ENCODE measurements around the gene PPP1R26. TPM values are rescaled to one million over a fixed set of nuclear protein-coding genes. Genes with fewer than 3 reads are reported as not detected.

Gene PPP1R26
- total RNA-seq, 1 donor from 2014 or later: 10.6 TPM

- DNase-seq (ENCODE audit: low spot score): no peak
Observed at GRCh38 chr9:135487281-135488012, 7.9 kb downstream of the PPP1R26 start.

GRCh38 chr9:135488013-135488330, 8.4 kb downstream of the PPP1R26 start:
- DNase-seq (ENCODE audit: low spot score): no peak

DNA sequence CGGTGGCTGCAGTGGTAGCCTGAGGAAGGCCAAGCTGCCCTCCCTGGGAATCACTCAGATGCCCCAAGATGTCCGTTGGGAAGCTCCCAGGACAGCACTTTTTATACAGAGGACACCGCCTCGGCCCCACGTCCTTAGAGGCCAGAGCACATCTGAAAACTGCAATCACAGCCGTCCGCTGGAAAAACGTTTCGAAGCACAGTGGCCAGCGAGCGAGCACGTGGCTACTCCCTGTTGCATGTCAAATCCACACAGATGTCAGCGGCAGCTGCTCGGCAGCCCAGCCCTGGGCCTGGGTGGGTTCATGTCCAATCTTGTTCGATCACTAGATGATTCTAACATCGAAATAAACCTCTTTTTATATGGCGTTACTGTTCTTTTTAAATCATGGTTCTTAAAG, 8.9 kb downstream of the PPP1R26 start:
- no peak for DNase-seq (ENCODE audit: low spot score)

GRCh38 chr9:135489188-135489906, 9.8 kb downstream of the PPP1R26 start:
- DNase-seq (ENCODE audit: low spot score): no peak

- DNase-seq (ENCODE audit: low spot score): no peak
Observed at GRCh38 chr9:135490166-135490870, 10.7 kb downstream of the PPP1R26 start.

DNA sequence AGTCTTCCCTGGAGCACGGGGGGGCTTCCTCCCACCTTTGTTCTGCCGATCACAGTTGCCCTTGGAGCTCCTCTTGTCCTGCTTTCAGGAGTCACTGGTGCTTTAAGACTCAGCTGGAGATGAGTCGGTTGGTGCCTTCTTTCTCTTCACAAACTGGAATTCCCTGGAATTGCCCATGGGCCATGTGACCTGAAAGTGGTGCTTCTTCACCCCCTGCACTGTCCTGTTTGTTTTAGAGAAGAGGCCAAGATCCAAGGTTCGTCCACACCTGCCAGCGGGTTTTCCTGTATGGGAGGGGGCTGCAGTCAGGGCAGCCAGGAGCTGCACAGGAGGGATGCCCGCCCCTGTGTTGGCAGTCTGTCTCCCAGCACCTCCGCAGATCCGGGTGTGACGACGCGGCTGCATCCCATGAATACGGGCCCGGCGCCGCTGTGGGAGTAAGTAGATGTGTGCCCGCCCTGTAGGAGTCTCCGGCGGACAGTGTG, 11.4 kb downstream of the PPP1R26 start:
- DNase-seq (ENCODE audit: low spot score): no peak

DNA sequence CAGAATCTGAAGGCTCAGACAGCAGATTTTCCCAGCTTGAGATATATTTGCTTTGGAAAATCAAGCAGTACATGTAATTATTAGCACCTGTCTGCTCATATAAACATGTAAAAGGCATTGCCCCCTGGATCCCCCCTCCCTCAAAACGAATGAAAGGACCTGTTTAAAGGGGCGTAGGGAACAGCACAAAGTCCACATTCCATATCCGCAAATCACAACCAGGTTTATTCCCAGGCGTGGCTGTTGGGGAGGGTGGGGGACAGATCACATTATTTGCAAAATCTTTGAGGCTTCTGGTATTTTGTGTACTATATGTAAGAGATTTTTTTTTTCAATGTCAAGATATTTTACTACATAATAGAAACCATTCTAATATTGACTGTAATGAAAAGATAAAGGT, 12.2 kb downstream of the PPP1R26 start:
- DNase-seq (ENCODE audit: low spot score): no peak

DNA sequence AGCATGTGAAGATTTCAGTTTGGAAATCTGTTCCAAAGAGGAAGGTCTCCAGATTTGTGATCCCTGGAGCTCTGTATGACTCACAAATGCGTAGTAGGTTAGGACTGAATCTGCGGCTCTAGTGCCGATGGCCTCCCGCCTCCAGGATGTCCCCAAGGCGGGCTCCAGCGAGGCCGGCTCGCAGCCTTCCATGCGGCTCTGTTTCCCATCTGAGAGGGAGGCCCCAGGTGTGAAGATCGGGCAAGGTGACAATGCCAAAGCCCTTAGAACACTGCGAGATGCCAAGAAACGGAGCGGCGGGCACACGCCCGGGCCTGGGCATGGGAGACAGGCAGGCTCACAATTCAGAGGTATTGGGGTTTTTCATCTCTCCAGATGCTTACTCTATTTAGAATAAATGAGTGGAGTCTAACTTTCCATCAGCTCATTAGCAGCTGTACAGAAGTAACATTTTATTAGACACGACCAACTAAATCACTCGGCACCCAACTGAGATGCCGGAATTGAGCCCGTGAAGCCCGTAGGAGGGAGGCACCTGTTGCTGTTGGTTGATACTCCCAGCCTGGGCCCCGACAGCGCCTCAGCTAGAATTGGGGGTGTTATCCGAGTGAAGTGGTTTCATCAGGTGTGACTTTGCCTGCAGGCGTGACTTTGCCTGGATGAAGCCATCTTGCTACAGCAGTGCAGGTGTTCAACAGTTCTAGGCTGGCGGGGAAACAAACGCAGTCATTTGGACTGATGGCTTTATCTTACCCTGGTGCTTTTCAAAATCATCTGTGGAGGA, 13.5 kb downstream of the PPP1R26 start:
- DNase-seq (ENCODE audit: low spot score): no peak

DNA sequence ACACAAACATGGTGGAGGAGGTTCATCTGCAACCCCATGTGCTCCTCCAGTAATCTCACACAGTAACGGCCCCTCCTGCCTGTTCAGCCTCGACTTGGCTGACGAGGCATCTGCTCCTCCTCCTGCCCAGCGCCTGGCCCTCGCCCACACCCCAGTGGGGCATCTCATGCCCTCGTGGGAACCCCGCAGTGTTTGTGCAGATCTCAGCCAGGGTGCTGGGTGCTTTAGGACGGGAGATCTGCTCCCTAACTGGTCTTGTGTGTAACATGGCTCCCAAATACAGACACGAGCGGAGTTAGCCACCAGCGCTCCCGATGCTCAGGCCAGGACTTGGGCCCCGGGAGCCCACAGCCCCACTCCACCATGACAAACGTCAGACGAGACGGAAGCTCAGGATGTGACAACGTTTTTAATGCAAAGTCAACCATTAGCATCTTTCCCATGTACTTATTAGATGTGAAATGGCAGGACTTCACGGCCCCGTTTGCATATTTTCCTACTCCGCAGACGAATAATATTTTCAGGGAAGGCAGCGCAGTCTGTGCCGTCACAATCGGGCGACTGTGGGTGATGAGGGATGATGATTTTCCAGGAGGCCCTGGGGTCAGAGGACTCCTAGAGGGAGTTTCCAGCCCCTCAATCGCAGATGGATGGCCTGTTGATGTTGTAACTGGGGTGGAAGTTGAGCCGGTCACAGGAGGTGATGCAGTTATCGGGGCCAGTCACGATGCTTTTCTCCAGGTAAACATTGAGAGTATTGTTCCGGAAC, 15.4 kb downstream of the PPP1R26 start:
- no peak for DNase-seq (ENCODE audit: low spot score)

- no peak for DNase-seq (ENCODE audit: low spot score)
Observed at GRCh38 chr9:135498381-135499126, 19.0 kb downstream of the PPP1R26 start.

- DNase-seq (ENCODE audit: low spot score): peak; percentile 98
Observed at GRCh38 chr9:135499326-135500070, 19.9 kb downstream of the PPP1R26 start.

DNA sequence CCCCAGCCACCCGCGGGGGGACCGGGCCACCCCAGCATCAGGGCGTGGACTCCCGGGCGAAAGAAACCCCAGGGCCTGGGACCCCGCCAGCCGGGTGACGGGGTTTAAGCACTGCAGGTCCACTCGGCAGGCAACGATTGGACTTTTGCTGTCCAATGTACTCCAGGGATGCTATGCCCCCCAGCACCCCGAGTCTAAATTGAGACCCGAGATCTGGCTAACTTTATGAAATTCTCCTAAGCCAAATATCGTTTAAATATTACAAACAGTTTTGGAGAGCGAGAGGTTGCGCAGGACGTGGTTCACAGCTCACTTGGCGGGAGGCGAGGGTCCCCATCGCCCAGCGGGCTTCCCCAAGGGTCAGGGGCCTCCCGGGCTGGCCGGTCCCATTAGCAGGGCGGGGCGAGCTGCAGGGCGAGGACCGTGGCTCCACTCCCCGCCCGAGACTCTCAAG, 20.5 kb downstream of the PPP1R26 start:
- no peak for DNase-seq (ENCODE audit: low spot score)

GRCh38 chr9:135500525-135501260, 21.1 kb downstream of the PPP1R26 start, which contains the start of gene MRPS2:
MRPS2 (plus strand) TSS chr9:135500682; CDS start chr9:135500711, 29 bp downstream.
- peak; percentile 96 for DNase-seq (ENCODE audit: low spot score)

- no peak for DNase-seq (ENCODE audit: low spot score)
Observed at GRCh38 chr9:135501261-135502167, 21.9 kb downstream of the PPP1R26 start.

GRCh38 chr9:135502168-135502872, 22.7 kb downstream of the PPP1R26 start:
- no peak for DNase-seq (ENCODE audit: low spot score)

GRCh38 chr9:135502873-135503321, 23.3 kb downstream of the PPP1R26 start:
- no peak for DNase-seq (ENCODE audit: low spot score)

All from mesenteric fat pad (tissue), 1 donor.